AG04449 (cell line): ENCODE data around the gene GPR101.
"Not testable (repeated sequence)": the region's sequence is repeated elsewhere in the genome, so short reads cannot be mapped to it uniquely, and the experiment has no call there.

Source experiments
- CTCF ChIA-PET: fragments of 350-600 bp; formaldehyde crosslinking; extraction: SDS; loops from one replicate; lab custom pipeline; 2021; ENCODE audit warnings: antibody characterized with exemption; lab: Yijun Ruan, JAX
- POLR2A ChIA-PET: fragments of 400-600, 350-600 bp; formaldehyde crosslinking; extraction: SDS; loops from one replicate; lab custom pipeline; 2020; ENCODE audit warnings: antibody characterized with exemption, inconsistent platforms; lab: Yijun Ruan, JAX
- DNase-seq: peaks from one replicate; pipeline ENCODE4 v3.0.0-alpha.2; 2010; ENCODE audit warnings: low read depth, low spot score
- H3K4me3 ChIP-seq: 2 replicates; pipeline ENCODE4 v1.5.1; 2011; ENCODE audit warnings: low read depth, mild to moderate bottlenecking, control low read depth, low read length
- TF ChIP-seq, protein P1 (sequence below): IDR thresholded peaks from one replicate; pipeline ENCODE4 v1.5.1; 2011; ENCODE audit warnings: mild to moderate bottlenecking, moderate library complexity, low read length, control low read depth, inconsistent platforms; ENCODE audit not compliant: insufficient read depth; ENCODE audit errors: missing control alignments

The GPR101 gene

DNA sequence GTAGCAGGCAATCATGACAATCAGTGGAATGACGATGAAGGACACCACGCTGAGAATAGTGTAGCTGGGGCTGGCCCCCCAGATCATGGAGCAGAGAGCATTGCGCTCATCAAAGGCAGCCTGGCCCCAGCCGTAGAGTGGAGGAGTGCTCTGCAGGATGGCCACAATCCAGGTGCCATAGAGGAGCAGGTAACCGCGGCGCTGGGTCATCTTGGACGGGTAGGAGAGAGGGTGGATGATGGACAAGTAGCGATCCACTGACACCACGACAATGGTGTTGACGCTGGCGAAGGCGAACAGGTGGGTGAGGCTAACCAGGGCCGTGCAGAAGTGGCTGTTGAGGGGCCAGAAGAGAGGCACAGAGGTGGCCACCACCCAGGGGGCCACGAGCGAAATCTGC, 2.8 kb downstream of the GPR101 start:
- no peak for DNase-seq
- ChIA-PET CTCF (no interaction called here), POLR2A (no interaction called here)
- no peak overlapping the region for H3K4me3 ChIP-seq
- TF ChIP-seq, protein P1, sequence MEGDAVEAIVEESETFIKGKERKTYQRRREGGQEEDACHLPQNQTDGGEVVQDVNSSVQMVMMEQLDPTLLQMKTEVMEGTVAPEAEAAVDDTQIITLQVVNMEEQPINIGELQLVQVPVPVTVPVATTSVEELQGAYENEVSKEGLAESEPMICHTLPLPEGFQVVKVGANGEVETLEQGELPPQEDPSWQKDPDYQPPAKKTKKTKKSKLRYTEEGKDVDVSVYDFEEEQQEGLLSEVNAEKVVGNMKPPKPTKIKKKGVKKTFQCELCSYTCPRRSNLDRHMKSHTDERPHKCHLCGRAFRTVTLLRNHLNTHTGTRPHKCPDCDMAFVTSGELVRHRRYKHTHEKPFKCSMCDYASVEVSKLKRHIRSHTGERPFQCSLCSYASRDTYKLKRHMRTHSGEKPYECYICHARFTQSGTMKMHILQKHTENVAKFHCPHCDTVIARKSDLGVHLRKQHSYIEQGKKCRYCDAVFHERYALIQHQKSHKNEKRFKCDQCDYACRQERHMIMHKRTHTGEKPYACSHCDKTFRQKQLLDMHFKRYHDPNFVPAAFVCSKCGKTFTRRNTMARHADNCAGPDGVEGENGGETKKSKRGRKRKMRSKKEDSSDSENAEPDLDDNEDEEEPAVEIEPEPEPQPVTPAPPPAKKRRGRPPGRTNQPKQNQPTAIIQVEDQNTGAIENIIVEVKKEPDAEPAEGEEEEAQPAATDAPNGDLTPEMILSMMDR: no peak

DNA sequence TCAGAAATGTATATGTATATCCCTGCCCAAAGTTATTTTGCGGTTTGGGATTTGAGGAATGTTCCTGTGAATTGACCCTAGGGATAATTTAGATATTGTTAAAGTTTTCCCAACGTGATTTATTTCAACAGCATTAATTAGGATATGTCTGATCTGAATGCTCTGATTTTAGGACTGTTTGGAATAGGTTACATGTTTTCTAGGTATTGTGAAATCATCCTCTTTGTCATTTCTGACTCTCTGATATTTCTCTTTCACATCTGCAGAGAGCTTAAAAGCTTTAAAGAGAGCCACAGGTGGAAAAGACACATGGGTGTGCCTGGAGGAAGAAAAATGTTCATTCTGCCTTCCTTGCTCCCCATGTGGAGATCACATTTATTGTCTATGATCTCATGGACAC, 5.1 kb downstream of the GPR101 start:
- ChIA-PET POLR2A (no interaction called here), CTCF (no interaction called here)
- H3K4me3 ChIP-seq: no peak overlapping the region
- TF ChIP-seq, protein P1: no peak
- DNase-seq: no peak

DNA sequence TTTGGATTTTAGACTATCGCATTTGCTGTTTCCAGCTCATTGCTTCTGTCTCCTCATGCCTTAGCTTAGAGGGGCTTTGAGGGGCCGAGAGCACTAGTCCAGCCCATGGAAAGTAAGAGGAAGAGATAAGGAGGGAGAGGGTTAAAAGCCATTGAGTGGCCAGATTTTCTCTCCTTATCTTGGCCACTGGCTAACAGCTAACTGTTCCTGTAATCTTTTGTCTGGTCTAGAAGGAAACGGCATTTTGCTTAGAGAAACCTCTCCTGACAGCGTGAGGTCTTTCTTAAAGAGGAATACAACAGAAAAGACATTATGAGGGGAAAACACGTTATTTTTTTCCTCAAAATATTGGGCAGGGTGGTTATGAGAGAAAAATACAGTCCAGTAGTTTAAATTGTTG, 7.9 kb downstream of the GPR101 start:
- DNase-seq: no peak
- no peak overlapping the region for H3K4me3 ChIP-seq
- TF ChIP-seq, protein P1: no peak
- POLR2A ChIA-PET: no interaction called here
- CTCF ChIA-PET: no interaction called here

DNA sequence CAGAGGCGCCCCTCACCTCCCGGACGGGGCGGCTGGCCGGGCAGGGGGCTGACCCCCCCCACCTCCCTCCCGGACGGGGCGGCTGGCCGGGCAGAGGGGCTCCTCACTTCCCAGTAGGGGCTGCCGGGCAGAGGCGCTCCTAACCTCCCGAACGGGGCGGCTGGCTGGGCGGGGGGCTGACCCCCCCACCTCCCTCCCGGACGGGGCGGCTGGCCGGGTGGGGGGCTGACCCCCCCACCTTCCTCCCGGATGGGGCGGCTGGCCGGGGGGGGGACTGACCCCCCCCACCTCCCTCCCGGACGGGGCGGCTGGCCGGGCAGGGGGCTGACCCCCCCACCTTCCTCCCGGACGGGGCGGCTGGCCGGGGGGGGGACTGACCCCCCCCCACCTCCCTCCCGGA, 33.6 kb downstream of the GPR101 start:
- CTCF ChIA-PET, H3K4me3 ChIP-seq, POLR2A ChIA-PET, DNase-seq: not testable (repeated sequence)

DNA sequence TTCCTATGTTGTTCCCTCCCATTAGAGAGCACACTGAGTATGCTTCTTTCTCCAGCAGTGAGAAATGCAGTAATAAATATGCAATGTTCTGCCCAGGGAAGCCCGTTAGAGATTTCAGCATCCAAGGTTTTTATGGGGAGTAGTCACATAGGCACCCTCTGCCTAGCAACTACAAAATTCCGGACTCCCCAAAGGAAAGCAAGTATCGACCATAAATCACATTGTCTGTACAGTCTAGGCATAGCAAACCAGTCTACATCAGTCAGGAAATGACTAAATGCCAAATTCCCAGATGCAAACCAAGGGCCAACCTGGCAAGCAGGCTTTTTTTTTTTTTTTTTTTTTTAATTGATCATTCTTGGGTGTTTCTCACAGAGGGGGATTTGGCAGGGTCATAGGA, 34.8 kb downstream of the GPR101 start:
- ChIA-PET CTCF (no interaction called here), POLR2A (no interaction called here)
- no peak overlapping the region for H3K4me3 ChIP-seq
- DNase-seq: no peak
- TF ChIP-seq, protein P1: no peak
